Right renal pelvis (tissue), 4 donors: ENCODE measurements around the gene DBNL. TPM values are rescaled to one million over a fixed set of nuclear protein-coding genes. Genes with fewer than 3 reads are reported as not detected.
A peak's percentile ranks its signal among the peaks of the same experiment; 100 is the strongest.

Source experiments
- DNase-seq, 4 donors: peaks; one replicate each; pipeline ENCODE4 v3.0.0-alpha.2; 2013; ENCODE audit warnings: low read depth in 4 of 4, low spot score in 3 of 4, missing footprints in 1 of 4
- polyA plus RNA-seq, 4 donors: library from polyadenylated mRNA; unstranded; fragments of 120-200 nt; gene quantifications; one replicate each; pipeline ENCODE4 v1.2.1, GENCODE V29; 2013; ENCODE audit not compliant: insufficient read length in 4 of 4

Gene DBNL
- polyA plus RNA-seq, 4 donors = 61.2 to 76.0 (median 67.0) TPM

DNA sequence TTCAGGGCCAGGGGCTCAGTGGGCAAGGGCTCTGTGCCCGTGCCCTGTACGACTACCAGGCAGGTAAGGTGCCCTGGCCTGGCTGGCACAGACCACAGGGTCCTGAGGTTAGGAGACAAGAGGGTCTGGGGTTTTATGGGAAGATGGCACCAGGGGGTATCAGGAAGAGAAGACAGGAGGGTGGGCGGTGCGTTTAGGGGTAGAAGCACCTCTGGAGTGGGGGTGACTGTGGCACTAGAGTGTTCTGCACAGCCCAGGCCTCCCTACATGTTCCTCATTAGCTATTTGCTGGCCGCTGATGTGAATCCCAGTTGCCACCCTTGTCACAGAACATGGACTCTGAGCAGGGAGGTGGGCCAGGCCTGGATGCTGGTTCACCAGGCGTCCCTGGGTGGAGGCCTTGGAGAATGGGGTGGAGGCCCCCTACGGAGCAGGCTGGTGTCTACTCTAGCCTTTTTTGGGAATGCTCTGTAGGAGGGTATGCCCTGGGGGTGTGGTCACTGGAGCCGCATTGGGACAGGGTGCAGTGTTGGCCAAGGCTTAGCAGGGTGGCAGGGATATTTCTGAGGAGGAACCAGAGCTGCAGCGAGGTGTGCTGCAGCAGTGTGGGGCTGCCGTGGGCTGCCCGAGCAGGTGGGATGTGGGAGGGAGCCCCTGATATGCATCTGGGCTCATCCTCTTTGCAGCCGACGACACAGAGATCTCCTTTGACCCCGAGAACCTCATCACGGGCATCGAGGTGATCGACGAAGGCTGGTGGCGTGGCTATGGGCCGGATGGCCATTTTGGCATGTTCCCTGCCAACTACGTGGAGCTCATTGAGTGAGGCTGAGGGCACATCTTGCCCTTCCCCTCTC, 15.8 kb downstream of the DBNL start:
- DNase-seq = no peak

DNA sequence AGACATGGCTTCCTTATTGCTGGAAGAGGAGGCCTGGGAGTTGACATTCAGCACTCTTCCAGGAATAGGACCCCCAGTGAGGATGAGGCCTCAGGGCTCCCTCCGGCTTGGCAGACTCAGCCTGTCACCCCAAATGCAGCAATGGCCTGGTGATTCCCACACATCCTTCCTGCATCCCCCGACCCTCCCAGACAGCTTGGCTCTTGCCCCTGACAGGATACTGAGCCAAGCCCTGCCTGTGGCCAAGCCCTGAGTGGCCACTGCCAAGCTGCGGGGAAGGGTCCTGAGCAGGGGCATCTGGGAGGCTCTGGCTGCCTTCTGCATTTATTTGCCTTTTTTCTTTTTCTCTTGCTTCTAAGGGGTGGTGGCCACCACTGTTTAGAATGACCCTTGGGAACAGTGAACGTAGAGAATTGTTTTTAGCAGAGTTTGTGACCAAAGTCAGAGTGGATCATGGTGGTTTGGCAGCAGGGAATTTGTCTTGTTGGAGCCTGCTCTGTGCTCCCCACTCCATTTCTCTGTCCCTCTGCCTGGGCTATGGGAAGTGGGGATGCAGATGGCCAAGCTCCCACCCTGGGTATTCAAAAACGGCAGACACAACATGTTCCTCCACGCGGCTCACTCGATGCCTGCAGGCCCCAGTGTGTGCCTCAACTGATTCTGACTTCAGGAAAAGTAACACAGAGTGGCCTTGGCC, 16.6 kb downstream of the DBNL start:
- DNase-seq = no peak

GRCh38 chr7:44061645-44062179, 17.2 kb downstream of the DBNL start:
- no peak for DNase-seq

GRCh38 chr7:44062180-44062902, 17.8 kb downstream of the DBNL start:
- DNase-seq = no peak

GRCh38 chr7:44062903-44063295, 18.4 kb downstream of the DBNL start:
- DNase-seq = no peak

GRCh38 chr7:44063547-44063893, 19.0 kb downstream of the DBNL start:
- no peak for DNase-seq

GRCh38 chr7:44063894-44064651, 19.6 kb downstream of the DBNL start:
- no peak for DNase-seq

- DNase-seq = no peak
These were observed 20.4 kb downstream of the DBNL start for GRCh38 chr7:44064791-44065430.

DNA sequence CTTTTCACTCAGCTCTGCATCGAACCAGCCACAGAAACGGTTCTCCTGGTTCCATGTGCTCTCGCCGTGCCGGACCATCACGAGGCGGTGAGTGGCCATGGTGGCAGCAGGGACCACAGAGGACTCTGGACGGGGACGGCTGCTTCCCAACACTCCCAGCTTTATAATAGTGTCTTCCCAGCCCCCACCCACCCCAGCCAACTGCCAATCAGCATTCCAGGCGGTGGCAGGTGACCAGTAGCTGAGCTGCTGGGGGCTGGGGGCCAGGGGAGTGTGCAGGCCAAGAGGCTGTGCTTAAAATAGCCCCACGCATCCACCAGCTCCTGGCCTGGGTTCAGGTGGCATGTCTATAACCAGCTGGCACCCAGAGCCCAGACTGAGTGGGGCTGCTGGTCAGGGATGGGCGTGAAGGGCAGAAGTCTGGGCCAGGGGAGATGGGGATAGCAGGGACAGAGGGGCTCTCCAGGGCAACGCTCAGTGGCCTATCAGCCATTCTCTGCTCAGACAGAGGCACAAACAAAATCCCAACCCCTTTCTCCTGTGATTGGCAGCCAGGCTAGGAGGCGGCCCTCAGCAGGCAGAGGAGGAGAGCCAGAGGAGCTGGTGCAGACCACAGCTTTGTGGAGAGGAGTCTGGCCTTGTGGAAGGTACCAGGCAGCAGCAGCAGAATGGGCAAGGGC, 21.1 kb downstream of the DBNL start, which contains the start of gene PGAM2:
TSS of gene PGAM2 (minus strand) at position 137 of the 680 bp plus-strand sequence. CDS start at position 99, 38 bp downstream.
- no peak for DNase-seq

DNA sequence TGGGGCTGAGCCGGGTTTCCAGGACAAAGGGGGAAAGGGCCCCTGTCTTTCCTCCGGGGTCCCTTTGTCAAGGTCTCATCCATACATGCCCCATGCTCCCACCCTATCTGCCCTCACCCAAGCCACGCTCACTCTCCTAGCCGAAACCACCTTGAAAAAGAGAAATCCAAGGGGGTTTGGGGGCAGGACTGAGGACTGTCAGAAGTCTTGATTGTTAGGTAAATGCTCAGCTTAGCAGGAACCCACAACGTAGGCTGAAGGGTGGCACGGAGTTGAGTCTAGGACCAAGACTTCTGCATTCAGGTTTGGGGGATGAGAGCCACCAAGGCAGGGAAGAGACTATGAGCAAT, 21.6 kb downstream of the DBNL start:
- no peak for DNase-seq

GRCh38 chr7:44066494-44067063, 22.1 kb downstream of the DBNL start:
- DNase-seq = no peak

- DNase-seq = no peak
These were observed 22.8 kb downstream of the DBNL start for GRCh38 chr7:44067064-44067951.

DNA sequence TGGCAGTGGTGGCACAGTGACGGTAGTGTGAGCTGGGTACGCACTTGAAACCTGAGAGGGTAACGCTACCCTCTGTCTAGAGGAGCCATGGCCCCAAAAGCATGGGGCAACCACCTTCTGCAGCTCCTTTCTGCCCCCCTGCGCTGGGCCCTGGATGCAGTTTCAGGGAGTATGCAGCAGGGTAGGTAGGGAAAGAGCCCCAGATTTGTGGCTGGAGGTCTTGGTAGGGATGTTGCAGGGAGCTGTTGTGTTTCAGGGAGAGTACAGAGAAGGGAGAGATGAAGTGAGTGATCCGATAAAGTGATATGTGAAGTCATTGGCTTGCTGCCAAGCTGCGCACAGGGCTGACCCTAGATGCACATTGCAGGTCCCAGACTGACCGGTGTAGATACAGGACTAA, 23.6 kb downstream of the DBNL start:
- DNase-seq = no peak

GRCh38 chr7:44071726-44072363, 27.3 kb downstream of the DBNL start:
- no peak for DNase-seq

DNA sequence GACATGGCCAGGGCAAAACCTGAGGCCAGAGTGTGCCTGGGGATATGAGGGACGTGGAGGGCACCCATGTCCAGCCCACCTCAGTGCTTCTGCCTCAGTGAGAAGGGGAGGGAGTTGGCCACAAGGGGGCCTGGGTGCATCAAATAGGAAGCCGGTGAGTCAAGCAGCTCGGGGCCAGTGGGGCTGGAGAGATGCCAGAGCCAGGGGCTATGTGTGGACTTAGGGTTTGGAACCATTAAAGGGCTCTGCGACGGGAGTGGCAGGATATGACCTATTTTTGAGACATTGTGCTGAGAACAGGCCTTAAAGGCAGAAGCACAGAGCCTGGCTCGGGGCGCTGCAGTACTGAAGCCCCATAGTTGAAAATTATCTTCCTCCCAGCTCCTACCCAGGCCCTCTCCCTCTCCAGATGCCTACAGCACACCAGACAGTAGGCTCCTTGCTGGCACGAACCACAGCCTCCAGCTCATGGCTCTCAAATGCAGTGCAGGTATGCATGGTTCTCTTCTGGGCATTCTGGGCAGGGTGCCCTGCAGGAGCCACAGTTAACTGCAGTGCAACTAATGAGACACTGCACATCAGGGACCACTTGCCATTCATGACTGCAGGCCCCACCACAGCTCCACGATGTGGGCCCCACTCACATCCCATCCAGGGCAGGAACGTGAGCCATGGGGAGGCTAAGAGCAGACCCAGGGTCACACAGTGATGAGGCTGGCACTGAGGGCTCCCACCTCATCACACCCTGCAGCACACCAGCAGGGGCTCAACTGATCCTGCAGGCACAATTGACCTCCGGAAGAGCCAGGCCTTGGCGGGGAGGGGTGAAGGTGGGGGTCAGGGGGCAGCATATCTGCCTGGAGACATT, 28.1 kb downstream of the DBNL start:
- peak in 1 of 4 donors; percentile 38 for DNase-seq

DNA sequence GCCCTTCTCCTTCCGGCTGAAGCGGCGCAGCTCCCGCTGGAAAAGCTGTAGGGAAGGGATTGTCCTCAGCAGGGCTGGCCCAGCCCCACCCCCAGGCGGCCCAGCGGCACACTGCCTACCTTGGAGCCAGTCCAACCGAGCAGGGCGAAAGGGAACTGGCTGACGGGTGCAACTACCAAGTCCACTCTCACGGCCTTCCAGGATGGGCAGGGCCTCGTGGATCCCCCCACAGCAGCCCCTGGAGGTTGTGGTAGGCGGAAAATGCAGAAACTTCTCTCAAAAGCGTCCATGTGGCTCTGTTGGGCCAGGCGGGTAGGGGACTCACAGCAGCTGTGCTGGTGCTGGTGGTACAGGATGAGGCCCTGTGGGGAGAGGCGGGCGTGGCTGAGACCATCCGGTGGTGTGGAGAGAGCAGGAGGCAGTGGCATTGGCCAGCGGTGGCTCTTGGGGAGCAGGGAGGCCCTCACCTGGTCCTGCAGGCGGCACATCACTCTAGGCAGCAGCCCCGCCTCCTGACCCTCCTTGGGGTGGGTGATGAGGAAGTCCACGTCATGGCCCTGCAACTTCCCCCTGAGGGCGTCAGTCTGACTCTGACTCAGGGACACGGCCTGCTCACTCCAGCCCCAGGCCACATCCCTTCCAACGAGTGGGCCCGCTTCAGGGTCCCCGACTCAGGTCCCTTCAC, 29.3 kb downstream of the DBNL start:
- no peak for DNase-seq
